Panc1 (cell line): ENCODE data around the gene PITX2.

ENCODE experiments used
- CTCF ChIP-seq: fragments of 450-650 bp; IDR thresholded peaks from 2 replicates; pipeline ENCODE4 v1.5.1; 2017; ENCODE audit warnings: mild to moderate bottlenecking
- POLR2AphosphoS5 ChIP-seq: IDR thresholded peaks from 2 replicates; pipeline ENCODE4 v1.6.1; 2012; ENCODE audit warnings: mild to moderate bottlenecking, low read depth, low read length, moderate library complexity
- SIN3A ChIP-seq: IDR thresholded peaks from 2 replicates; pipeline ENCODE4 v1.6.1; 2012; ENCODE audit warnings: low read depth, mild to moderate bottlenecking, low read length, moderate library complexity, borderline replicate concordance; ENCODE audit not compliant: insufficient read depth
- TCF7L2 ChIP-seq: IDR thresholded peaks from 2 replicates; pipeline ENCODE4 v1.6.1; 2011; ENCODE audit warnings: mild to moderate bottlenecking, low read depth, low read length, inconsistent platforms
- TF ChIP-seq, protein P1 (sequence below), 2 experiments: IDR thresholded peaks; 2 replicates each; pipeline ENCODE4 v1.6.1; 2011 to 2012; ENCODE audit warnings: low read depth in 2 of 2, control low read depth in 1 of 2, low read length in 1 of 2, mild to moderate bottlenecking in 1 of 2, moderate library complexity in 1 of 2; ENCODE audit not compliant: insufficient read depth in 1 of 2

GRCh38 chr4:110614976-110615352, 7.9 kb downstream of the PITX2 start:
- TF ChIP-seq CTCF, result no peak
- TF ChIP-seq POLR2AphosphoS5, result no peak
- no peak for TF ChIP-seq TCF7L2
- no peak for TF ChIP-seq SIN3A
- TF ChIP-seq, protein P1, sequence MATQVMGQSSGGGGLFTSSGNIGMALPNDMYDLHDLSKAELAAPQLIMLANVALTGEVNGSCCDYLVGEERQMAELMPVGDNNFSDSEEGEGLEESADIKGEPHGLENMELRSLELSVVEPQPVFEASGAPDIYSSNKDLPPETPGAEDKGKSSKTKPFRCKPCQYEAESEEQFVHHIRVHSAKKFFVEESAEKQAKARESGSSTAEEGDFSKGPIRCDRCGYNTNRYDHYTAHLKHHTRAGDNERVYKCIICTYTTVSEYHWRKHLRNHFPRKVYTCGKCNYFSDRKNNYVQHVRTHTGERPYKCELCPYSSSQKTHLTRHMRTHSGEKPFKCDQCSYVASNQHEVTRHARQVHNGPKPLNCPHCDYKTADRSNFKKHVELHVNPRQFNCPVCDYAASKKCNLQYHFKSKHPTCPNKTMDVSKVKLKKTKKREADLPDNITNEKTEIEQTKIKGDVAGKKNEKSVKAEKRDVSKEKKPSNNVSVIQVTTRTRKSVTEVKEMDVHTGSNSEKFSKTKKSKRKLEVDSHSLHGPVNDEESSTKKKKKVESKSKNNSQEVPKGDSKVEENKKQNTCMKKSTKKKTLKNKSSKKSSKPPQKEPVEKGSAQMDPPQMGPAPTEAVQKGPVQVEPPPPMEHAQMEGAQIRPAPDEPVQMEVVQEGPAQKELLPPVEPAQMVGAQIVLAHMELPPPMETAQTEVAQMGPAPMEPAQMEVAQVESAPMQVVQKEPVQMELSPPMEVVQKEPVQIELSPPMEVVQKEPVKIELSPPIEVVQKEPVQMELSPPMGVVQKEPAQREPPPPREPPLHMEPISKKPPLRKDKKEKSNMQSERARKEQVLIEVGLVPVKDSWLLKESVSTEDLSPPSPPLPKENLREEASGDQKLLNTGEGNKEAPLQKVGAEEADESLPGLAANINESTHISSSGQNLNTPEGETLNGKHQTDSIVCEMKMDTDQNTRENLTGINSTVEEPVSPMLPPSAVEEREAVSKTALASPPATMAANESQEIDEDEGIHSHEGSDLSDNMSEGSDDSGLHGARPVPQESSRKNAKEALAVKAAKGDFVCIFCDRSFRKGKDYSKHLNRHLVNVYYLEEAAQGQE (IDR thresholded peaks at IDR 0.05; ENCODE audit: insufficient read depth in 1 of 2, low read depth in 2 of 2, low read length in 1 of 2), result no peak
